GM20000 (cell line): ENCODE data around the gene ZNF784.
A peak's percentile ranks its signal among the peaks of the same experiment; 100 is the strongest.

Experiments used
- DNase-seq: peaks from one replicate; pipeline ENCODE4 v3.0.0; 2012; ENCODE audit warnings: low spot score
- TF ChIP-seq, protein P1 (sequence below): IDR thresholded peaks from 2 replicates; pipeline ENCODE4 v1.5.1; 2012; ENCODE audit warnings: mild to moderate bottlenecking, control low read depth; ENCODE audit errors: extremely low read depth, missing control alignments

The ZNF784 gene

GRCh38 chr19:55636723-55637122 lies 12.4 kb upstream of the ZNF784 start:
- TF ChIP-seq, protein P1, sequence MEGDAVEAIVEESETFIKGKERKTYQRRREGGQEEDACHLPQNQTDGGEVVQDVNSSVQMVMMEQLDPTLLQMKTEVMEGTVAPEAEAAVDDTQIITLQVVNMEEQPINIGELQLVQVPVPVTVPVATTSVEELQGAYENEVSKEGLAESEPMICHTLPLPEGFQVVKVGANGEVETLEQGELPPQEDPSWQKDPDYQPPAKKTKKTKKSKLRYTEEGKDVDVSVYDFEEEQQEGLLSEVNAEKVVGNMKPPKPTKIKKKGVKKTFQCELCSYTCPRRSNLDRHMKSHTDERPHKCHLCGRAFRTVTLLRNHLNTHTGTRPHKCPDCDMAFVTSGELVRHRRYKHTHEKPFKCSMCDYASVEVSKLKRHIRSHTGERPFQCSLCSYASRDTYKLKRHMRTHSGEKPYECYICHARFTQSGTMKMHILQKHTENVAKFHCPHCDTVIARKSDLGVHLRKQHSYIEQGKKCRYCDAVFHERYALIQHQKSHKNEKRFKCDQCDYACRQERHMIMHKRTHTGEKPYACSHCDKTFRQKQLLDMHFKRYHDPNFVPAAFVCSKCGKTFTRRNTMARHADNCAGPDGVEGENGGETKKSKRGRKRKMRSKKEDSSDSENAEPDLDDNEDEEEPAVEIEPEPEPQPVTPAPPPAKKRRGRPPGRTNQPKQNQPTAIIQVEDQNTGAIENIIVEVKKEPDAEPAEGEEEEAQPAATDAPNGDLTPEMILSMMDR, result no peak
- no peak for DNase-seq

DNA sequence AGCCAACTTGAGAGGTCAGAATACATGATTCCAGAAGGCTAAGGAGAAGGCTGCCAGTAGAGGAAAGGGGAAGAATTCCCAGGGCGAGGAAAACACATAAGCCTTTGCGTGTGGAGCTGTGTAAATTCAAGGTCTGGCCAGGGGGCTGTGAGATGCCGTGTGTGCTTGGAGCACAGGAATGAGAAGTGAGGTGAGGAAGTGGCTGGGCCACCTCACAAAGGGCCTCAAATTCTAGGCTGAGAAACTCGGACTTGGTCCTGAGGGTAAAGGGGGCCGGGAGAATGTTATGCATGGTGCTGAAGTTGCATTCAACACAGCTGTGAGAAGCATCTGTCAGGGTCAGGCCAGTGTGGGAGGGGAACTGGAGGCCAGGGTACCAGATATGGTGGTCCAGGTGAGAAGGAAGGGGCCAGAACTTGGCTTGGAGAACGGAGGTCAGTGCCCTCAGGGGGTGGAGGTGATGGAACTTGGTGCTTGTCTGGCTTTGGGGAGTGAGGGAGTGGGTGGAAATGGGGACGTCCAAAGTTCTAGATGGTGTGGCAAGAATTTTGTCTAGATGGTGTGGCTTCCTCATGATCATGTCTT lies 11.6 kb upstream of the ZNF784 start:
- TF ChIP-seq, protein P1, result no peak
- DNase-seq, result no peak

- no peak for DNase-seq
- TF ChIP-seq, protein P1, result no peak
These were observed 11.0 kb upstream of the ZNF784 start for GRCh38 chr19:55635334-55635717.

- no peak for DNase-seq
These were observed 9.5 kb upstream of the ZNF784 start for GRCh38 chr19:55633861-55634260.

DNA sequence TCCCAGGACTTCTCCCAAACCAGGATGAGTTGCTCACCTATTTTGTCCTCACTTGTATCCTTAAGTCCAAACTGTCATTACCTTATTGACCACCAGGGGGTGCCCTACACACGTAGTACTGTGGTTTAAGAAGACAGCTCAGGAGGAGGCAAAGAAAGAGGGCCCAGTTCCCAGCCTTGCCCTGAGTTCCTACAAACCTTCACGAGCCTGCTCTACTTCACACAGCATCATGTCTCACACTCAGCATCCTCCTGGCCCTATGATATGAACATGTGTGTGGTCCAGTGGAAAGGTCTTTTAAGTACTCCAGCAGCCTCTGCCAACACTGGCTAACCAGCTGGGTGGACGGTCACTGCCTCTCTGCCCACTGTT lies 8.1 kb upstream of the ZNF784 start:
- TF ChIP-seq, protein P1, result peak; percentile 78
- peak; percentile 66 for DNase-seq

More at GRCh38 chr19:55633861-55634260, 9.5 kb upstream of the ZNF784 start:
- TF ChIP-seq, protein P1, result no peak

- no peak for DNase-seq
- TF ChIP-seq, protein P1, result no peak
These were observed 2.0 kb upstream of the ZNF784 start for GRCh38 chr19:55626350-55626749.

DNA sequence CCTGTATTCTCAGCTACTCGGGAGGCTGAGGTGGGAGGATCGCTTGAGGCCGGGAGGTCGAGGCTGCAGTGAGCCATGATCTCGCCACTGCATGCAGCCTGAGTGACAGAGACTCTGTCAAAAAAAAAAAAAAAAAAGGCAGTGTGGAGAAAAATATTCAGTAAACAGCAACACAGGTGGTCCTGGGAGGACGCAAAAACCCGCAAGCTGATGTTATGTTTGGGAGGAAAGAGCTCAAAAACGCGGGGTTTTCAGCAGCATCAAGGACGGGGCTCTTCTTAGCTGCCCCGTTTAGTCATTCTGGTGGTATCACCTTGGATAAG lies 599 bp upstream of the ZNF784 start:
- TF ChIP-seq, protein P1, result no peak
- no peak for DNase-seq
